ENCODE data around the gene CMIP.

The CMIP gene

DNA sequence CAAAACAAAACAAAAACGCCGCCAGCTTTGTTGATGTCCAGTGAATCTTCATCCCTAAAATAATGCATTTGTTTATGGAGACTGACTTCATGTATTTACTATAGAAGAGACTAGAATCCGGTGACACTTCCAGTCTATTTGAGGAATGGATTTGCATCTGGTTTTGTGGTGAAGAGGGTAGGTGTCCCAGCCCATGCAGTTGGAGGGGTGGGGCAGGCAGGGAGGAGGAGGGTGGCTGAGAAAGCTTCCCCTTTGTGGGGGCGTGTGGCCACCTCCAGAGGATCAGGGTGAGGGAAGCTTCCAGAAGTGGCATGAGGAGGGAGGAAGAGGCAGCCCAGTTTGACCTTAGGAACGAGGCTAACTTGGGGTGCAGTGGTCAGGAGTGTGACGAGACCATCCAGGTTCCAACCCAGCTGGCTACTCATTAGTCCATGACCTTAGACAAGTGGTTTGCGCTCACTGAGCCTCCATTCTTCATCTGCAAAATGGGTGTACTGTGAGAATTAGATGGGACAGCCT is 69.5 kb downstream of the CMIP start:
- TF ChIP-seq, protein P1, sequence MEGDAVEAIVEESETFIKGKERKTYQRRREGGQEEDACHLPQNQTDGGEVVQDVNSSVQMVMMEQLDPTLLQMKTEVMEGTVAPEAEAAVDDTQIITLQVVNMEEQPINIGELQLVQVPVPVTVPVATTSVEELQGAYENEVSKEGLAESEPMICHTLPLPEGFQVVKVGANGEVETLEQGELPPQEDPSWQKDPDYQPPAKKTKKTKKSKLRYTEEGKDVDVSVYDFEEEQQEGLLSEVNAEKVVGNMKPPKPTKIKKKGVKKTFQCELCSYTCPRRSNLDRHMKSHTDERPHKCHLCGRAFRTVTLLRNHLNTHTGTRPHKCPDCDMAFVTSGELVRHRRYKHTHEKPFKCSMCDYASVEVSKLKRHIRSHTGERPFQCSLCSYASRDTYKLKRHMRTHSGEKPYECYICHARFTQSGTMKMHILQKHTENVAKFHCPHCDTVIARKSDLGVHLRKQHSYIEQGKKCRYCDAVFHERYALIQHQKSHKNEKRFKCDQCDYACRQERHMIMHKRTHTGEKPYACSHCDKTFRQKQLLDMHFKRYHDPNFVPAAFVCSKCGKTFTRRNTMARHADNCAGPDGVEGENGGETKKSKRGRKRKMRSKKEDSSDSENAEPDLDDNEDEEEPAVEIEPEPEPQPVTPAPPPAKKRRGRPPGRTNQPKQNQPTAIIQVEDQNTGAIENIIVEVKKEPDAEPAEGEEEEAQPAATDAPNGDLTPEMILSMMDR (IDR thresholded peaks at IDR 0.05; ENCODE audit: low read length, missing control alignments) = no peak
- H3K4me3 ChIP-seq (replicated peaks; ENCODE audit: low read depth, low read length) = no peak overlapping the region
- no peak for DNase-seq (ENCODE audit: low read depth)

DNA sequence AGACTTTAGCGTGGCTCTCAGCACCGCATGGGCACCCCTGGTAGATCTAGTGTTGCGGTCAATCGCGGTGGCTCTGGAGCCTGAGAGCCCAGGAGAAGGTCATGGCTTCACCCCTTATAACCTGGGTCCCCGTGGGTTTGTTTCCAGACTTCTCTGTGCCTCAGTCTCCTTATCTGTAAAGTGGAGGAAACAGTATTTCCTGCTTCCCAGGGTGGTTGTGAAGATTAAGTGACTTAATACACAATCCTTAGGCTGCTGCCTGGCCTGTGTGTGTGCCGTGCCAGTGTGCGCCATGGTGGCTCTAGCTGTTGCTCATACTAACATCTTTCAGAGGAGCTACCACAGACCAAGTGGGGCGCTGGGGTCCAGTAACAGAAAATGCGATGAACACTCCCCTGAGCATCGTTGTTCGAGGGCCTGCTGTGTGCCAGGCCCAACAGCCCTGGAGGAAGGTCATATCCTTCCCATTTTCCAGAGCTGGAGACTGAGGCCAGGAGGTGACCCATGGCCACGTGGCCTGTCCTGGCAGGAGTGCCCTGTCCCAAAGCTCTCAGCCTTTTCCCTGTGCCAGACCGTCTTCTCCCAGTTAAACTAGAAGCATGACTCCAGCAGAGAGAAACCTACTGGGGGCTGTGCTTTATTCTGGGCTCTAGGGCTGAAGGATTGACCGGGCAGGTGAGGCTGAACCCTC is 70.1 kb downstream of the CMIP start:
- TF ChIP-seq, protein P1 (IDR thresholded peaks at IDR 0.05; ENCODE audit: low read length, missing control alignments) = no peak
- H3K4me3 ChIP-seq (replicated peaks; ENCODE audit: low read depth, low read length) = no peak overlapping the region
- no peak for DNase-seq (ENCODE audit: low read depth)

DNA sequence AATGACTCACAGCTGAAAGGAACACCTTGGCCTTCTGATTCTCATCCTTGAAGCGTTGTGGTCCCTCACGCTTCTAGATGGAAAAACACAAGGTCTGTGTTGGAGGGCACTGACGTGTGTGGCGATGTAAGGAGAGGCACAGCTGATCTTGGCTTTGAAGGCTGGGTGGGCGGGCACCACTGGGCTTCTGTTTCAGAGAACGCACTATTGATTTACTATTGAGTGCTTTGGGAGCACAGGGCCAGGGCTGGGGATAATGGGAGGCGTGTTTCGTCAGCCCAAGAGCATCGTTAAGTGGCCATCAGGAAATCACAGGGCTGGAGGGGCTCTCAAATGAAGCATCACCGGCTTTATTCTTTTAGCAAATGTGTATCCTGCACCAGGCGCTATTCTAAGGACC is 70.7 kb downstream of the CMIP start:
- H3K4me3 ChIP-seq (replicated peaks; ENCODE audit: low read depth, low read length) = no peak overlapping the region
- no peak for DNase-seq (ENCODE audit: low read depth)
- TF ChIP-seq, protein P1 (IDR thresholded peaks at IDR 0.05; ENCODE audit: low read length, missing control alignments) = no peak

DNA sequence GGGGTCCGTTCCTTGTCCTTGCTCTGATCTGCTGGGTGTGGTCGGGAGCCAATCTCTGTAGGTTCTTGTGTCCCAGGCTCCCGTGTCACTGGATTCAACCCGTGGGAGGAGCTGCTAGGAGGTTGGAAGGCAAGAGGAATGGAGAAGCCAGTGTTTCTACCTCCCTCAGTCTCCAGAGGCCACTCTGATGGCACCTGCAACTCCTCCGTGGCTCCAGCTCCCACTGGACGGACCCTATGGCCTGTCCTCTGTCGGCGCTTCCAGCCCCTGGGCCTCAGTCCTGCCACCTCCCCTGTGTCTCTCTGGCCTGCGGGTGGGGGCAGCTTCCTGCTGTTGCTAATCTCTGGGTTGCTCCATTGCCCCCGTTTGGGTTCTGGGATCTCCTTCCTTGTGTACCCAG is 71.1 kb downstream of the CMIP start:
- TF ChIP-seq, protein P1 (IDR thresholded peaks at IDR 0.05; ENCODE audit: low read length, missing control alignments) = no peak
- no peak overlapping the region for H3K4me3 ChIP-seq (replicated peaks; ENCODE audit: low read depth, low read length)
- no peak for DNase-seq (ENCODE audit: low read depth)

DNA sequence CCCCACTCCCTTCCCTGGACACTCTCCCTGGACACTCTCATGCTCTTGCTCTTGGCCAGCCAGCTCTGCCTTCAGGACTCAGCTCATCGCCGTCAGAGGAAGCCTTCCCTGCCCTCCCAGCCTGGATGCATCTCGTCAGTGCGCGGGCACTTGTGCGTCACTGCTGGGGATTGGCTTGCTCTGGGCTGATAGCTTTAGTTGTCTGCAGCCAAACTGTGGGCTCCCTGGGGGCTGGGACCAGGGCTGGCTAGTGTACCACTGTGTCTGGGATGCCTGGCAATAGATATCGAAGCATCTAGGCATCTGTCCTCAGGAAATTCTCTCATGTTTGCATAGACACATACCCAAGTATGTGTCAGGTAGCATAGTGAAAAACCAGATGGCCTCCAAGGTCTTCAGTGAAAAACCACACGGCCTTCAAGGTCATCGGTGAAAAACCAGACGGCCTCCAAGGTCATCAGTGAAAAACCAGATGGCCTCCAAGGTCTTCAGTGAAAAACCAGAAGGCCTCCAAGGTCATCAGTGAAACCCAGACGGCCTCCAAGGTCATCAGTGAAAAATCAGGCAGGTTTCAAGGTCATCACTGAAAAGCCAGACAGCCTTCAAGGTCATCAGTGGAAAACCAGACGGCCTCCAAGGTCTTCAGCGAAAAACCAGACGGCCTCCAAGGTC is 72.0 kb downstream of the CMIP start:
- TF ChIP-seq, protein P1 (IDR thresholded peaks at IDR 0.05; ENCODE audit: low read length, missing control alignments) = no peak
- DNase-seq (ENCODE audit: low read depth) = no peak
- H3K4me3 ChIP-seq (replicated peaks; ENCODE audit: low read depth, low read length) = no peak overlapping the region

DNA sequence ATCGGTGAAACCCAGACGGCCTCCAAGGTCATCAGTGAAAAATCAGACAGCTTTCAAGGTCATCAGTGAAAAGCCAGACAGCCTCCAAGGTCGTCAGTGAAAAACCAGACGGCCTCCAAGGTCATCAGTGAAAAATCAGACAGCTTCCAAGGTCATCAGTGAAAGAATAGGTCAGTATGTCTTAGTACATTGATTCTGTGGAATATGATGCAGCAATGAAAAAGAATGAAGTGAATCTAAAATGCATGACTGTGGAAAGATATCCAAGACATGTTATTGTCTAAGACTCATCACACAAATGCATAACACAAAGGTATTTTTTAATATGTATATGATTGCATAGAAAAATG is 72.5 kb downstream of the CMIP start:
- TF ChIP-seq, protein P1 (IDR thresholded peaks at IDR 0.05; ENCODE audit: low read length, missing control alignments) = no peak
- no peak for DNase-seq (ENCODE audit: low read depth)
- no peak overlapping the region for H3K4me3 ChIP-seq (replicated peaks; ENCODE audit: low read depth, low read length)
